C4-2B (cell line): ENCODE data around the gene LUZP1.

Source experiments
- H3K27ac ChIP-seq: fragments of 450-650 bp; 2 replicates; pipeline ENCODE4 v1.5.1; 2017
- ZFX ChIP-seq: fragments of 450-650 bp; IDR thresholded peaks from 2 replicates; pipeline ENCODE4 v1.6.1; 2017
- TF ChIP-seq, protein P1 (sequence below): fragments of 450-650 bp; conservative IDR thresholded peaks from 2 replicates; pipeline ENCODE4 v1.5.1; 2017; ENCODE audit warnings: mild to moderate bottlenecking

LUZP1 gene

DNA sequence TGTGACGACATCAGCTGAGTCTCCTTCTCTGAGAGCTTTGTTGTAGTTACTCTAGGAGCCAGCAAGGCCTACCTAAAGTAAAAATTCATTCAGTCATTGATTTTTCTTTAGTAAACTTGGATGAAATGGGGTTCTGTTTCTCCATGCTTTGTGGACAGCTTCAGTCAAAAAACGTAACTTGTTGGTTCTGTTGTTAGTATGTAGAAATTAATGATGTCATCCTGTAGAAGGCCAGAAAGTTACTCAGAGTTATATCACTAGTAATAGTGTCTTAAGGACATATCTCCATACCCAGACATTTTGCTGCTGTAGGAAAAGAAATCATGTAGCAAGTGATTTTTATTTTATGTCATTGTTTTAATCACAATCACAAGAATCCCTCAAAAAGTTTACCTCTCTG lies 106.4 kb downstream of the LUZP1 start:
- no peak overlapping the region for H3K27ac ChIP-seq
- TF ChIP-seq ZFX: no peak
- TF ChIP-seq, protein P1, sequence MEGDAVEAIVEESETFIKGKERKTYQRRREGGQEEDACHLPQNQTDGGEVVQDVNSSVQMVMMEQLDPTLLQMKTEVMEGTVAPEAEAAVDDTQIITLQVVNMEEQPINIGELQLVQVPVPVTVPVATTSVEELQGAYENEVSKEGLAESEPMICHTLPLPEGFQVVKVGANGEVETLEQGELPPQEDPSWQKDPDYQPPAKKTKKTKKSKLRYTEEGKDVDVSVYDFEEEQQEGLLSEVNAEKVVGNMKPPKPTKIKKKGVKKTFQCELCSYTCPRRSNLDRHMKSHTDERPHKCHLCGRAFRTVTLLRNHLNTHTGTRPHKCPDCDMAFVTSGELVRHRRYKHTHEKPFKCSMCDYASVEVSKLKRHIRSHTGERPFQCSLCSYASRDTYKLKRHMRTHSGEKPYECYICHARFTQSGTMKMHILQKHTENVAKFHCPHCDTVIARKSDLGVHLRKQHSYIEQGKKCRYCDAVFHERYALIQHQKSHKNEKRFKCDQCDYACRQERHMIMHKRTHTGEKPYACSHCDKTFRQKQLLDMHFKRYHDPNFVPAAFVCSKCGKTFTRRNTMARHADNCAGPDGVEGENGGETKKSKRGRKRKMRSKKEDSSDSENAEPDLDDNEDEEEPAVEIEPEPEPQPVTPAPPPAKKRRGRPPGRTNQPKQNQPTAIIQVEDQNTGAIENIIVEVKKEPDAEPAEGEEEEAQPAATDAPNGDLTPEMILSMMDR: no peak

DNA sequence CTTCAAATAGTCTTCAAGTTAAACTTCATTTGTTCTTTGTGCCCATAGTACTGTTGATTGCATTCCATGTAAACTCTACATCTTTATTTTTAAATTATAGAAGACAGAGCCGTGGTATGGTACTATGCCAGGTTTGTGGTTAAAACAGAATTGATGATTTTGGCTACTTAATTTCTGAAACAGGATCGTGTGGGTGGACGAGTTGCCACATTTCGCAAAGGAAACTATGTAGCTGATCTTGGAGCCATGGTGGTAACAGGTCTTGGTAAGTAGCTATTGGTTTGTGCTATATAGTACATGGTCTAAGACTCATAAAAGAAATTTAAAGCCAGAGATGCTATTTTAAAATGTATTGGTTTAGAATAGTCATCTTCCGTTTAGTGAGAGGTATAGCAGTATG lies 111.4 kb downstream of the LUZP1 start:
- TF ChIP-seq, protein P1: no peak
- TF ChIP-seq ZFX: no peak
- H3K27ac ChIP-seq: no peak overlapping the region

DNA sequence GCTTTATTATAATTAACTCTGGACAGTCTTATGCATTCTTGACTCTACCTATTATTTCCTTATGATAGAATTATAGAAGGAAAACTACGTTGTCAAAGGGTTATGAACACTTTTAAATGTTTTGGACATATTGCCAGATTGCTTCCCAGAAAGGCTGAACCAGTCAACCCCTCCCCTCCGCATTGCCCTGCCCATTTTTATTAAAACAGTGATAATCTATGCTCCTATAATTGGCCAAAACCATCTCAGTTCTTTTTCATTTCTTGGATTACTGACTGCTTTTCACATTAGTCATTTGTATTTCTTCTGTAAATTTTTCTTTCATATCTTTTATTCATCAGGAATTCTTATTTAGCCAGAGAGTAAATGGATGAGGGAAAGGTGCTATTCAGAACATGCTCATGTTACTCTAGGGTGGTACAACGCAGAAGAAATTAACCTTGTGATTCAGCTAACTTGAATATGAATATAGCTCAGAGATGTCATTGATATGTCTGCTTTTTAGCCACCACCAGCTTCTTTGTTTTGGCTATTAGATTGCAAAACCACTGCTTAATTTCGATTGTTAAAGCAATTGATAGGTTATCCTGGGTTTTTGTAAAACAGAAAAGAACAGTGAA lies 117.3 kb downstream of the LUZP1 start:
- no peak for TF ChIP-seq ZFX
- TF ChIP-seq, protein P1: no peak
- no peak overlapping the region for H3K27ac ChIP-seq

DNA sequence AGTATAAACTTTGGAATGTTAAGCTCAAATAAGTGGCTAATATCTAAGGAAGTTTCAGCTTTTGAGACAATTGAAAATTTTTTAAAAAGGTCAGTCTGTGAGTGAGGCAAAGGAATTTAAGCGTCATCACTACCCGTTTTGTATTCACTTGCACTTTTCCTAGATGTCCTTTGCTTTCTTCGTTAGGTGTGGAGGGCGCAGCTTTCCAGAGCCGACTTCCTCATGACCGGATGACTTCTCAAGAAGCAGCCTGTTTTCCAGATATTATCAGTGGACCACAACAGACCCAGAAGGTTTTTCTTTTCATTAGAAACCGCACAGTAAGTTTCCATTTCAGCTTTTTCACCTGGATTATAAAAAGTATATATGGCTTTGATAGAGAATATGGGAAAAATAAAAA lies 118.5 kb downstream of the LUZP1 start:
- no peak overlapping the region for H3K27ac ChIP-seq
- no peak for TF ChIP-seq ZFX
- TF ChIP-seq, protein P1: no peak

DNA sequence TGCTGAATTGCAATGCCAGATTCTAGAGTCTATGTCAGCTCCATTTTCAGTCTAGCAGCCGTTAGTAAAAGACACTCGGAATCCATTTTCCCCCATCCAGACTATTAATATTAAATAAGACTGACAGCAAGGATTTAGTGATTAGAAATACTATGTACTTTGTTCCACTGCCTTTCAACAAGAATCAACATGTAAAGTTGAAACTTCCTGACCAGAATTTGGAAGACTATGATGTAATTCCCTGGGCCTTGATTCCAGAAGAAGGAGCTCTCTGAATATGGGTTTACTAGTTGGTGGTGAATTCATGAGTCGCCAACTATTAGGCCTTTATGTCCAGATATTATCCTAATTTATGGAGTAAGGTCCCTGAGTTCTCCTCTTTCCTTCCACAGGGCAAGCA lies 124.6 kb downstream of the LUZP1 start:
- TF ChIP-seq, protein P1: no peak
- H3K27ac ChIP-seq: no peak overlapping the region

DNA sequence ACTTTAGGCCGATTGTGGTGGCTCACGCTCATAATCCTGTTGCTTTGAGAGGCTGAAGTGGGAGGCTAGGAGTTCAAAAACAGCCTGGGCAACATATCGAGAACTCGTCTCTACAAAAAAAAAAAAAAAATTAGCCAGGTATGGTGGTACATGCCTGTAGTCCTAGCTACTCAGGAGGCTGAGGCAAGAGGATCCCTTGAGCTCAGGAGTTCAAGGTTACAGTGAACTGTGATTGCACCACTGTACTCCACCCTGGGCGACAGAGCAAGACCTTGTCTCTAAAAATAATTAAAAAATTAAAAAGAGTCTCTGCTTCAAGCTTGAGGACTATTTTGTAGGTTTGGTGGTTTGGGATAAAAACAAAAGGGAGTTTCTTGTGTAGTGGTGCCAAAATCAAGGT lies 128.1 kb downstream of the LUZP1 start:
- no peak for TF ChIP-seq ZFX
- TF ChIP-seq, protein P1: no peak
- H3K27ac ChIP-seq: no peak overlapping the region

DNA sequence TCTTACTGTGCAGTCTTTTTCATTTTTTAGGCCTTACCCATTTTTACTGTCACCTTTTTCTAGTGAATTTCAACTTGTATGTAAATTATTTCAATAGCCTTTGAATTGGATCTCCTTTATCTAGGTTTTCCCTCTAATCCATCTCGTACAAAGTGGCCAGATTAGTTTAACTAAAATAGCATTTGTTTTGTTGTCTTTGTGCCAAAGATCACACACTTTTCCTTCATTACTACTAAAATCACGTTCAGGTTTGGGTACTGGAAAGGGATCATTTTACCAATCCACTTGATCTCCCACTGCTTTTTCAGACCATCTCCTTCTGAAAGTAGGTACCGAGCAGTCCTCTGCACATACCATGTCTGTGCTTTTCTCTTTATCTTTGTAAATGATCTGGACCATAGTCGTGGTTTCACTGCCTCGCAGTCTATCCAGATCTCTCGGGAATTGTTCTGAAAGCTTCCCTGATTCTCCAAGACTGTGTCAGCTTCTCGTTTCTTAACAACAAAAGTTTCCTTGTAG lies 129.3 kb downstream of the LUZP1 start:
- TF ChIP-seq, protein P1: no peak
- TF ChIP-seq ZFX: no peak
- H3K27ac ChIP-seq: no peak overlapping the region
